HG03442 (cell line): ENCODE data around the gene TMEM231.
"Not testable (repeated sequence)": the region's sequence is repeated elsewhere in the genome, so short reads cannot be mapped to it uniquely, and the experiment has no call there.

Experiments
- ATAC-seq: cut with Tn5 transposase; IDR thresholded peaks from one replicate; pipeline ENCODE4 v1.9.1; 2021; ENCODE audit warnings: mild to moderate bottlenecking, moderate library complexity; ENCODE audit not compliant: unreplicated experiment

The TMEM231 gene

DNA sequence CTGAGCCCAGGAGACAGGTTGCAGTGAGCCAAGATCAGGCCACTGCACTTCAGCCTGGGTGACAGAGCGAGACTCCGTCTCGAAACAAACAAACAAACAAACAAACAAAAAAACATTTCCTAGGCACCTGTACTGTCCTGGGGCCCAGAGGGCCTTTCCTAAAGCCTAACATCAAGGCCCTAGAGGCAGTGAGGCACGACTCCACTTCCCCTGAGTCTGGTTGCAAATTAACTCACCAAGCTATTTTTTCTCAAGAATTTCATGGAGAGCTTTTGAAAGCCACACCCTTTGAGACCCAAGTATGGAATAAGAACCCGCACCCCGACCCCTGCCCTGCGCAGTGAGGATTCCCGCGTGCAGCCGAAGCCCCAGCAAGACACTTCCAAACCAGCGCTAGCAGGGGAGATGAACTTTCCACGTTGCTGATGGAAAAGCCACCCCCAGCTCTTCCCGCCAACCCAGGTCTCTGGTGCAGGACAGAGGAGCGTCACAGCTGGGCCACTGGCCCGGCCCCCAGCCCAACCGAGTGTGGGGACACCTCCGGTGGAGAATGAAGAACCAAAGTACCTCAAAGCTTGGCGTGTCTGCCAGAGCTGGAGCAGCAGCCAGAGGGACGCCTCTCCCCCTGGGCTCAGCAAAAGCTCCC is 21.4 kb downstream of the TMEM231 start:
- no peak for ATAC-seq

DNA sequence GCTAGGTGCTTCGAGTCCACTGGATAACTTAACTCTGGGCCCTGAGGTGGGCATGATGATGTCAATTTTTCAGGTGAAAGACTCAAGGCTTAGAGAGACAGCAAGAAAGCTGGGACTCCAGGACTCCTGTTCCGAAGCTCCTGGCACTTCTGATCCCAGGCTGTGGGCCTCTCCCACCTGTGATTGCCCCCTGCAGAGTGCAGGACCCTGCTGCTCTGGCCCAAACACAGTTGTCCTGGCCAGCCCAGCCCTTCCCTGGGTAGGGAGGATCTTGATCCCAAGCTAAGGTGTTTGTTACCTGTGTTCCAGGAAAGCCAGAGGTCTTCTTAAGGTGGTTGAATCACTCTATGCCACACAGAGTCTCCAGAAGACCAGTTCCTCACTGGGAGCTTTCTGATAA is 23.3 kb downstream of the TMEM231 start:
- no peak for ATAC-seq

- ATAC-seq = no peak
Measured at GRCh38 chr16:75532142-75532765, 23.8 kb downstream of the TMEM231 start.

- ATAC-seq = no peak
Measured at GRCh38 chr16:75529959-75530358, 26.1 kb downstream of the TMEM231 start.

DNA sequence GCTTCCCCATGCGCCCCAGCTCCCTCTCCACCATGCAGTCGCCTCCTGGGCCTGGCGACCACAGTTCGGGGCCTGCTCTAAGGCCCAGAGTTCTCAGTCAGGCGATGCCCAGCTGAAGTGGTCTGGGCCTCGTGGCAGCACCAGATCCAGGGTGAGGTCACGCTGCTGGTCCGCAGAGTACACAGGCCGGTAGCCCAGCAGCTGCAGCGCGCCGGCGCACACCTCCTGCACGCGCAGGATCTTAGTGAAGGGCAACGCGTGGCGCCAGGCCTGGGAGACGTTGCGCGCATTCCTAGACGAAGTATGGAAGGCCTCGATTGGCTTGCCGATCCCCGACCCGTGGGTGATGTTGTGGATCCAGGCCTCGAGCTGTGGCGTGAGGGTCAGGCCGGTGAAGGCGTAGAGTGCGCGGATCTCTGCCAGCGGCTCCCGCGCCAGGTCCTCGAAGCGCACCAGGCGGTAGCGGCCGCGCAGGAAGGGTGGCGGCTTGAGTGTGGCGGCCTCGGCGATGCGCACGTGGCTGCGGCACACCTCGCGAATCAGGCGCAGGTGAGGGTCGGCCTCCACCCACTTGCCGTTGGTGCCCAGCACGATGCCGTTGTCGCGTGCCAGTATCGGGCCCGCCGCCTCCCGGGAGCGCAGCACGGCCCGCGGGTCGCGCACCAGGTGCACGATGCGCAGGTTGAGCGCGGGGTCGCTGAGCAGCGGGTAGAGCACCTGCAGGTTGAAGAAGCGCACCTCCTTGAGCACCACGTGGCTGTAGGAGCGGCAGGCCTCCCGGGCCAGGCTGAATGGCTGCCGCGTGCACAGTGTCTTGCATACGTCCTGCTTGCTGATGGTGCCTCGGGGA is 26.8 kb downstream of the TMEM231 start:
- ATAC-seq = no peak

GRCh38 chr16:75527825-75528299 is 28.2 kb downstream of the TMEM231 start:
- ATAC-seq = no peak

- no peak for ATAC-seq
Measured at GRCh38 chr16:75526032-75526790, 29.8 kb downstream of the TMEM231 start.

DNA sequence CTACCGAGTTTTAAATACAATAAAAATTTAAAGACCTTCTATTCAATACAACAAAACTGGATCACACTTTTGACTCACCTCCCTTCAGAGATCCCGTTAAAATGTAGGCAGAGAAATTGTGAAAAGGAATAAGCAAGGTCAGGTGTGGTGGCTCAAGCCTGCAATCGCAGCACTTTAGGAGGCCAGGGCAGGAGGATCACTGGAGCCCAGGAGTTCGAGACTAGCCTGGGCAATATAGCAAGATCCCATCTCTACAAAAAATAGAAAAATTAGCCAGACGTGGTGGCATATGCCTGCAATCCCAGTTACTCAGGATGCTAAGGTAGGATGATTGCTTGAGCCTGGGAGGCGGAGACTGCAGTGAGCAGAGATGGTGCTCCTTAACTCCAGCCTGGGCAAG is 36.9 kb downstream of the TMEM231 start:
- ATAC-seq = no peak

DNA sequence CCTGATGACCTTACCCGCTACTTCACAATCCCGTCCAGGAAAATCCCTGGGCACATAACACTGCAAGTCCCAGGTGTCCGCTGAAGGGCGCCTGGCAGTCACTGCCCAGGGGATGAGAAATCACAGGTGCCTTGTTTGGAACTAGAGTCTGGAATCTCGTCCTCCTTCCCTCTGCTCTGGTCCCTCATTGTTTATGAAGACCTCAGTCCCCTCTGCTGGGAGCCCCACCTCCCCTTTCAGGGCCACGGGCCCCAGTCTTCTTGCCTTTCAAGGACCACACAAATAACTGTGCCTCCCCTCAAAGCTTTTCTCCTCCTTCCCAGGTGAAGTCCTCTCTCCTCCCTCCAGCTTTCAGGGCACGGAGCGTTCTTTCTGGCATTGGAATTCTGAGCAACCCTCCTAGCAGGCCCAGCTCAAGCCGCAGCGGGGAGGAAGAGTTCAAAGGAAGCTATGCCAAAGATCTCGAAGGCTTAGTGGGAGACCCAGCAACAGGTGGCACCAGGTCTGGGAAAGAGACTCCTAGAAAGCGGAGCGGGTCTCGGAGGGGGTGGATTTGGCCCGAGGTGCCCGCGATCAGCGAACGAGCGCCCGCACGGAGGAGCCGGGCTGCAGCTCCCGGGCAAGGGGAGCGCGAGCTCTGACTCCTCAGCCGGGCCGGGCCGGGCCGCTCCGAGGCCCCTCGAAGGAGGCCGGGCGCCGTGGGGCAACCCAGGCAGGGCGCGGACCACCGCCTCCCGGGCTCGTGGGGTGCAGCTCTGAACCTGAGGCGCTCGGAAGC is 39.7 kb downstream of the TMEM231 start:
- ATAC-seq = not testable (repeated sequence)

DNA sequence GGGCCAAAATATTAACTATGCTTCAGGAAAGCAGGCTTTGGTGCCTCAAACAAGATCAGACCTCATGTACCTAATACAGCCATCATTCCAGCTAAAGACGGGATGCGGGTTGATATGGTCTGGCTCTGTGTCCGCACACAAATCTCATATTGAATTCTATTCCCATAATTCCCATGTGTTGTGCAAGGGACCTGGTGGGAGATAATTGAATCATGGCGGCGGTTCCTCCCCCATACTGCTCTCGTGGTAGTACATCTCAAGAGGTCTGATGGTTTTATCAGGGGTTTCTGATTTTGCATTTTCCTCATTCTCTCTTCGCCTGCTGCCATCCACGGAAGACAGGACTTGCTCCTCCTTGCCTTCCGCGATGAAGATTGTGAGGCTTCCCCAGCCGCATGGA is 41.8 kb downstream of the TMEM231 start:
- ATAC-seq = no peak

DNA sequence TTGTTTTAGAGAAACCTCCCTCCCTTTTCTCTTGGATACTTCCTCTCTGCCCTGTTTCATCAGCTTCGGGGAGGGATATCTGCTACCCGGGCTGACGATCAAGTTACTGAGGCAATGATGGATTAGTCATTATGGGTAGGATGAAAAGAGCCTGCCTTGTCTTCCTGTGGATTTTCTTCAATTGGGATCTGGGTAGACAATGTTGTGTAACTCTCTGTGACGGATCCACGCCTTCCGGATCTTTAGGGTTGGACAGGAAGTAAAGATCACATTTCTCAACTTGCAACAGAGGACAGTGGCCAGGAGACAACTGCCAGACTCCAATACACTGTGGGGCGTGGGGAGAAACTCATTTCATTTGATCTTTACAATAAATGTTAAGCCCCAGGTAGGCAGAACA is 49.5 kb downstream of the TMEM231 start:
- no peak for ATAC-seq

DNA sequence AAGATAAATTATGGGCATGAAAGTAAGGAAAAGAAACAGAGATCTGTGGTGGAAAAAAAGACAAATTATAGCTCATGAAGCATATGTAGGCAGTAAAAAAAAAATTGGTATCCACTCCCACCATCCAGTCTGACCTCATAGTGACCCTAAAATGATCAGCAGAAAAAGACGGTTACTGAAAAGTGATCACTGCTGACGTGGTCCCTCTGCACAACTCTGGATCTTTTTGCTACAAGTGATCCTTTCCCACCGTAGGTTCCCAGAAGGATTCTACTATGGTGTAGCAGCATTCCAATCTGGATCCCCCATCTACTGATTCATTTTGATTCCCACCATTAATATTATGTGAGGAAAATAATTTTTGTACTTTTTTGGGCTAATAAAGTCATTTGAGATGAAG is 49.9 kb downstream of the TMEM231 start:
- no peak for ATAC-seq

DNA sequence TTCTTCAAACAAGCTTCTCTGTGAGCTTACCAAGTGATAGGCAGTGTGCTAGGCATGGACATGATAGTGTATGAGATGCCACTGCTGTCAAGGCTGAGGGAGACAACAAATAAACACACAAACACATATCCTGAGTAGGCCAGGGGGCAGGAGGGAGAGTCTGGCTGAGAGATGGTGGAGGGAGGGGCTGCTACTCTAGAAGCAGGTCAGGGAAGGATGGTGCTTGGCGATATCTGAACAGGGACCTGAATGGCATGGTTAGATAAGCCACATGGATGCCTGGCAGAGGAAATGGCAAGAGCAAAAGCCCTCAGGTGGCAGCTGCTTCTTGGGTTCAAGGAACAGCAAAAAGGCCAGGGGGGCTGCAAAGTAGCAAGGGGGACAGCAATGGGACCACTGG is 52.3 kb downstream of the TMEM231 start:
- ATAC-seq = no peak

GRCh38 chr16:75502916-75503605 is 53.0 kb downstream of the TMEM231 start:
- ATAC-seq = no peak

- ATAC-seq = not testable (repeated sequence)
Measured at GRCh38 chr16:75501820-75502219, 54.2 kb downstream of the TMEM231 start.

DNA sequence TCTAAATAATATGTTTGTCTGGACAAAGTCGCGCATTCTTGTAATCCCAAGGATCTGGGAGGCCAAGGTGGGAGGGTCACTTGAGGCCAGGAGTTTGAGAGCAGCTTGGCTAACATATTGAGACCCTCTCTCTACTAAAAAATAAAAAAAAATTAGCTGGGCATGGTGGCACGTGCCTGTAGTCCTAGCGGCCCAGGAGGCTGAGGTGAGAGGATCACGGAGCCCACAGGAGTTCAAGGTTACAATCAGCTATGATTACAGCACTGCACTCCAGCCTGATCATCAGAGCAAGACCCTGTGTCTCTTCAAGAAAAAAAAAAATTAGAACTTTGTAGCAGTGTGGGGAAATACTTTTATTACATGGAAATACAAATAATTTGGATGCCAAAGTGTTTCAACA is 54.7 kb downstream of the TMEM231 start:
- no peak for ATAC-seq

GRCh38 chr16:75498605-75499322 is 57.3 kb downstream of the TMEM231 start:
- not testable (repeated sequence) for ATAC-seq

DNA sequence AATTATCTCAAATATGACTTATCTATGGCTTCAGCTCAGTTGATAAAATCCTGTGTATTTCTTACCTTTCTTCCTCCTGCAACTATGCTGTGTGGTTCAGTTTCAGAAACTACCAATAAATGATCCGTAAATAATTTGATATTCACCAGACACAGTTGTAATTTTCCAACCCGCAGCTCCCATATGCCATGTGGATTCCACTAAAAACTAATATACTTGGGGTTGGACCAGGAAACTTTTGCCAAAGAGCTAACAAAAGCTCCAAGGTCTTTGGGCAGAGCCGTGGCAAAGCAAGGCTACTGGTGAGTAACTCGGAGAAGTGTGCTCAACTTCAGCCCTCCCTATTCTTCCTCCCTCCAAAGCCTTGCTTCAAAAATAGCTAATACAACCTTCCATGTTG is 58.5 kb downstream of the TMEM231 start:
- no peak for ATAC-seq

GRCh38 chr16:75495076-75495674 is 60.9 kb downstream of the TMEM231 start, which contains the start of gene CHST6:
Gene CHST6, minus strand, starts transcription at chr16:75495441. Its CDS starts 15,613 bp downstream, at chr16:75479828.
- peak; percentile 77 for ATAC-seq
